HepG2 (cell line): ENCODE results near the gene MYO10. TPM values are rescaled to one million over a fixed set of nuclear protein-coding genes. Genes with fewer than 3 reads are reported as not detected.

Experiments
- ARID5B ChIP-seq: IDR thresholded peaks from 2 replicates; pipeline ENCODE4 v1.4.0; 2020; ENCODE audit warnings: mild to moderate bottlenecking, missing genetic modification reagents
- CBX5 ChIP-seq: sonication (generic); formaldehyde crosslinking; IDR thresholded peaks from 2 replicates; pipeline ENCODE4 v1.4.0; 2020; ENCODE audit warnings: missing genetic modification reagents, borderline replicate concordance
- DMAP1 ChIP-seq: IDR thresholded peaks from 2 replicates; pipeline ENCODE4 v1.6.1; 2016
- DZIP1 ChIP-seq: sonication (generic); formaldehyde crosslinking; IDR thresholded peaks from 2 replicates; pipeline ENCODE4 v1.5.0; 2020; ENCODE audit warnings: mild to moderate bottlenecking, missing genetic modification reagents
- ETV5 ChIP-seq: IDR thresholded peaks from 2 replicates; pipeline ENCODE4 v1.6.1; 2018; ENCODE audit warnings: missing biosample characterization, missing genetic modification reagents, inconsistent platforms, borderline replicate concordance
- FLYWCH1 ChIP-seq: sonication (generic); formaldehyde crosslinking; IDR thresholded peaks from 2 replicates; pipeline ENCODE4 v1.8.1; 2023; ENCODE audit warnings: mild to moderate bottlenecking, missing genetic modification reagents
- HOXA9 ChIP-seq: sonication (generic); formaldehyde crosslinking; IDR thresholded peaks from 2 replicates; pipeline ENCODE4 v1.8.1; 2022; ENCODE audit warnings: missing genetic modification reagents, mild to moderate bottlenecking, moderate library complexity, borderline replicate concordance
- MTA3 ChIP-seq: sonication (generic); formaldehyde crosslinking; IDR thresholded peaks from 2 replicates; pipeline ENCODE4 v1.4.0; 2020; ENCODE audit warnings: missing genetic modification reagents
- NFE2L2 ChIP-seq: fragments of 150-350 bp; IDR thresholded peaks from 2 replicates; pipeline ENCODE4 v1.6.1; 2014; ENCODE audit warnings: low read length
- UBTF ChIP-seq: sonication (generic); formaldehyde crosslinking; IDR thresholded peaks from 2 replicates; pipeline ENCODE4 v1.4.0; 2020; ENCODE audit warnings: mild to moderate bottlenecking, missing genetic modification reagents
- YEATS4 ChIP-seq: sonication (generic); formaldehyde crosslinking; IDR thresholded peaks from 2 replicates; pipeline ENCODE4 v1.4.0; 2020; ENCODE audit warnings: missing genetic modification reagents, borderline replicate concordance
- ZNF350 ChIP-seq: sonication (generic); formaldehyde crosslinking; IDR thresholded peaks from 2 replicates; pipeline ENCODE4 v1.4.0; 2020; ENCODE audit warnings: mild to moderate bottlenecking, low read depth, missing genetic modification reagents, borderline replicate concordance
- ZNF772 ChIP-seq: sonication (generic); formaldehyde crosslinking; IDR thresholded peaks from 2 replicates; pipeline ENCODE4 v1.5.0; 2020; ENCODE audit warnings: mild to moderate bottlenecking, missing genetic modification reagents
- polyA plus RNA-seq, 8 experiments: library from polyadenylated mRNA; depleted of rRNA in 3 of 8; stranded (reverse) in 7 of 8; unstranded in 1 of 8; fragments of >200 nt; fragmentation: Illumina TruSeq in 4 of 8; extraction: Trizol in 4 of 8; gene quantifications; 2 replicates each; pipeline versions ENCODE4 v1.2.1 to v1.2.3, GENCODE V29; 2011 to 2016; ENCODE audit warnings: low read depth in 4 of 8, missing spikeins in 1 of 8, mixed read lengths in 1 of 8; ENCODE audit not compliant: insufficient read depth in 1 of 8
- total RNA-seq, 5 experiments: library from RNA; depleted of rRNA; stranded (reverse); fragments of >200 nt; fragmentation: Illumina TruSeq; extraction: Trizol; gene quantifications; 2 replicates each; pipeline ENCODE4 v1.2.3, GENCODE V29; 2016; ENCODE audit warnings: low read depth in 1 of 5
- TF ChIP-seq, protein P1 (sequence below): sonication (generic); formaldehyde crosslinking; IDR thresholded peaks from 2 replicates; pipeline ENCODE4 v1.4.0; 2020; ENCODE audit warnings: mild to moderate bottlenecking, missing genetic modification reagents

The MYO10 gene
- total and polyA plus RNA-seq, 2 of the 13 experiments (the other 11 are each of a cell fraction or from before 2014, with no cell fraction given), result 4.5 to 14.0 TPM

DNA sequence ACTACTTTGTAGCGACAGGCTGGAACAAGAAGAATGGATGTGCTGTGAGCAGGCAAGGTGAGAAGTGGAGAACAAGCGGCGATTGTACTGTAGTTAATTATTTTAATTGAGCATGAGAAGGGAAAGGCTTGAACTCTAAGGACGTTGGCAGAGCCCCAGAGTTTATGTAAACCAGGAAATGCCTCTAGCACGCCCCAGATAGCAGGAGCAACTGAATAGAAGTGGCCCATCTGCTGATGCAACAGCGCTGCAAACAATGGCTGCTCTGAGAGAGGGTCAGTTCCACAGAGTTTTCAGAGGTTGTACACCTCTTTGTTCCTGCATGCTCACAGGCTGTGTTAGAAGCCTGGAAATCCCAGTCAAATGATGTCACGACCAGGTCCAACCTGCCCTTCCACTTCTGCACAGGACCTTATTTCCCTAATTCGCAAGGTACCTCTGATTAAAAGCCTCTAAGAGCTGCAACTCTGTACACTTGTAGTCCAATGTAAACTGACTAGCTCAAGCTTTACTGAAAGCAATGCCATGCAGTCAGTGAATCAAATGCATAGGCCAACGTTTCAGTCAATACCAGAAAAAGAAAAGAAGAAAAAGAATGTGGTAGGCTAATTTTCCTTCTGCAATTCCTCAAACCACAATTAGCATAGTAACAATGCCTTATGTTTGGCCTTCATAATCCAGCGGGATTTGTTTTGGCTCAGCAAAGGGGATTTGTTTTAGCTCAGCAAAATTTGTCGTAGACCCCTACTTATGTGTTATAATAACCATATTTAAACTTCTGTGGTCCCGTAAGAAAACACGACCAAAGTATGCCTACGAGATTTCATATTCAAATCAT is 199.7 kb downstream of the MYO10 start (continued):
- TF ChIP-seq HOXA9 (CRISPR knock-in tag) (no peak), CBX5 (CRISPR knock-in tag) (peak; percentile 65; the same call in 1 of the 2 replicates), MTA3 (CRISPR knock-in tag) (no peak; the same call in 1 of the 2 replicates), FLYWCH1 (no peak), ZNF772 (CRISPR knock-in tag) (peak; percentile 81; the same call in 1 of the 2 replicates), NFE2L2 (no peak), ETV5 (CRISPR knock-in tag) (peak; percentile 41; the same call in 1 of the 2 replicates), DZIP1 (no peak), ZNF350 (CRISPR knock-in tag) (peak; percentile 76; the same call in 1 of the 2 replicates), YEATS4 (CRISPR knock-in tag) (peak; percentile 68; the same call in 1 of the 2 replicates), DMAP1 (peak; percentile 63; the same call in 1 of the 2 replicates), ARID5B (peak; percentile 84), UBTF (peak; percentile 46; the same call in 1 of the 2 replicates)
- TF ChIP-seq, protein P1, sequence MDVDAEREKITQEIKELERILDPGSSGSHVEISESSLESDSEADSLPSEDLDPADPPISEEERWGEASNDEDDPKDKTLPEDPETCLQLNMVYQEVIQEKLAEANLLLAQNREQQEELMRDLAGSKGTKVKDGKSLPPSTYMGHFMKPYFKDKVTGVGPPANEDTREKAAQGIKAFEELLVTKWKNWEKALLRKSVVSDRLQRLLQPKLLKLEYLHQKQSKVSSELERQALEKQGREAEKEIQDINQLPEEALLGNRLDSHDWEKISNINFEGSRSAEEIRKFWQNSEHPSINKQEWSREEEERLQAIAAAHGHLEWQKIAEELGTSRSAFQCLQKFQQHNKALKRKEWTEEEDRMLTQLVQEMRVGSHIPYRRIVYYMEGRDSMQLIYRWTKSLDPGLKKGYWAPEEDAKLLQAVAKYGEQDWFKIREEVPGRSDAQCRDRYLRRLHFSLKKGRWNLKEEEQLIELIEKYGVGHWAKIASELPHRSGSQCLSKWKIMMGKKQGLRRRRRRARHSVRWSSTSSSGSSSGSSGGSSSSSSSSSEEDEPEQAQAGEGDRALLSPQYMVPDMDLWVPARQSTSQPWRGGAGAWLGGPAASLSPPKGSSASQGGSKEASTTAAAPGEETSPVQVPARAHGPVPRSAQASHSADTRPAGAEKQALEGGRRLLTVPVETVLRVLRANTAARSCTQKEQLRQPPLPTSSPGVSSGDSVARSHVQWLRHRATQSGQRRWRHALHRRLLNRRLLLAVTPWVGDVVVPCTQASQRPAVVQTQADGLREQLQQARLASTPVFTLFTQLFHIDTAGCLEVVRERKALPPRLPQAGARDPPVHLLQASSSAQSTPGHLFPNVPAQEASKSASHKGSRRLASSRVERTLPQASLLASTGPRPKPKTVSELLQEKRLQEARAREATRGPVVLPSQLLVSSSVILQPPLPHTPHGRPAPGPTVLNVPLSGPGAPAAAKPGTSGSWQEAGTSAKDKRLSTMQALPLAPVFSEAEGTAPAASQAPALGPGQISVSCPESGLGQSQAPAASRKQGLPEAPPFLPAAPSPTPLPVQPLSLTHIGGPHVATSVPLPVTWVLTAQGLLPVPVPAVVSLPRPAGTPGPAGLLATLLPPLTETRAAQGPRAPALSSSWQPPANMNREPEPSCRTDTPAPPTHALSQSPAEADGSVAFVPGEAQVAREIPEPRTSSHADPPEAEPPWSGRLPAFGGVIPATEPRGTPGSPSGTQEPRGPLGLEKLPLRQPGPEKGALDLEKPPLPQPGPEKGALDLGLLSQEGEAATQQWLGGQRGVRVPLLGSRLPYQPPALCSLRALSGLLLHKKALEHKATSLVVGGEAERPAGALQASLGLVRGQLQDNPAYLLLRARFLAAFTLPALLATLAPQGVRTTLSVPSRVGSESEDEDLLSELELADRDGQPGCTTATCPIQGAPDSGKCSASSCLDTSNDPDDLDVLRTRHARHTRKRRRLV (CRISPR knock-in tag), result no peak
